Endodermal cell (in vitro differentiated cells): ENCODE measurements around the gene OBSL1. TPM values are rescaled to one million over a fixed set of nuclear protein-coding genes. Genes with fewer than 3 reads are reported as not detected.

Experiments used
- DNase-seq: peaks from one replicate; pipeline ENCODE4 v3.0.0-alpha.2; 2017
- H3K27ac ChIP-seq: 2 replicates; pipeline ENCODE4 v1.5.1; 2013; ENCODE audit warnings: mild to moderate bottlenecking, low read depth, low read length, moderate library complexity
- H3K27me3 ChIP-seq: 2 replicates; pipeline ENCODE4 v1.6.1; 2013; ENCODE audit warnings: mild to moderate bottlenecking, low read length, moderate library complexity; ENCODE audit not compliant: insufficient read depth, control insufficient read depth, poor library complexity, severe bottlenecking
- H3K36me3 ChIP-seq: 2 replicates; pipeline ENCODE4 v1.7.0; 2013; ENCODE audit warnings: mild to moderate bottlenecking, low read length, moderate library complexity; ENCODE audit not compliant: control insufficient read depth, insufficient read depth
- H3K4me1 ChIP-seq: one replicate; pipeline ENCODE4 v1.7.0; 2013; ENCODE audit warnings: low read length; ENCODE audit not compliant: control insufficient read depth, insufficient read depth
- H3K4me3 ChIP-seq: 2 replicates; pipeline ENCODE4 v1.5.1; 2013; ENCODE audit warnings: mild to moderate bottlenecking, low read length, moderate library complexity
- H3K9ac ChIP-seq: 2 replicates; pipeline ENCODE4 v1.6.1; 2013; ENCODE audit warnings: mild to moderate bottlenecking, low read length, moderate library complexity; ENCODE audit not compliant: poor library complexity, severe bottlenecking; ENCODE audit errors: extremely low read depth
- H3K9me3 ChIP-seq: 2 replicates; pipeline ENCODE4 v1.6.1; 2013; ENCODE audit warnings: mild to moderate bottlenecking, low read length, moderate library complexity; ENCODE audit not compliant: control insufficient read depth
- H3K27ac Mint-ChIP-seq: 2 replicates; pipeline ENCODE4 v1.8.0; 2020; ENCODE audit warnings: mixed read lengths
- H3K27me3 Mint-ChIP-seq: 2 replicates; pipeline ENCODE4 v1.8.0; 2021; ENCODE audit warnings: mild to moderate bottlenecking, mixed read lengths; ENCODE audit not compliant: insufficient read depth
- H3K36me3 Mint-ChIP-seq: 2 replicates; pipeline ENCODE4 v1.8.0; 2020; ENCODE audit warnings: low read depth, mixed read lengths
- H3K4me1 Mint-ChIP-seq: 2 replicates; pipeline ENCODE4 v1.8.0; 2020; ENCODE audit warnings: mixed read lengths
- H3K4me3 Mint-ChIP-seq: 2 replicates; pipeline ENCODE4 v1.8.0; 2020; ENCODE audit warnings: mild to moderate bottlenecking, moderate library complexity, mixed read lengths
- H3K9me3 Mint-ChIP-seq: 2 replicates; pipeline ENCODE4 v1.8.0; 2020; ENCODE audit warnings: mild to moderate bottlenecking, mixed read lengths
- WGBS, 2 experiments: methylation state at CpG; one replicate each; pipeline versions ENCODE4 v1.1.5 to v1.1.7; 2013; ENCODE audit warnings: missing lambda C conversion rate in 2 of 2, mixed read lengths in 1 of 2; ENCODE audit not compliant: insufficient coverage in 1 of 2, insufficient read length in 1 of 2; 5-methylcytosine and 5-hydroxymethylcytosine counted together
- total RNA-seq, 2 donors: library from RNA; stranded (reverse); fragmentation: NEBNext Ultra II Directional in 1 of 2; extraction: Animal tissue kit (Norgen Biotek cat#: 25700) in 1 of 2; gene quantifications; 2 replicates in 1 of 2; 3 replicates in 1 of 2; pipeline ENCODE4 v1.2.1, GENCODE V29; 2021
- TF ChIP-seq, protein P1 (sequence below): fragments of 200-600 bp; sonication (generic); conservative IDR thresholded peaks from 2 replicates; pipeline ENCODE4 v1.5.0; 2021; ENCODE audit warnings: antibody characterized with exemption, mild to moderate bottlenecking

OBSL1 gene
- total RNA-seq, 2 donors from 2014 or later: 156 to 162 TPM

DNA sequence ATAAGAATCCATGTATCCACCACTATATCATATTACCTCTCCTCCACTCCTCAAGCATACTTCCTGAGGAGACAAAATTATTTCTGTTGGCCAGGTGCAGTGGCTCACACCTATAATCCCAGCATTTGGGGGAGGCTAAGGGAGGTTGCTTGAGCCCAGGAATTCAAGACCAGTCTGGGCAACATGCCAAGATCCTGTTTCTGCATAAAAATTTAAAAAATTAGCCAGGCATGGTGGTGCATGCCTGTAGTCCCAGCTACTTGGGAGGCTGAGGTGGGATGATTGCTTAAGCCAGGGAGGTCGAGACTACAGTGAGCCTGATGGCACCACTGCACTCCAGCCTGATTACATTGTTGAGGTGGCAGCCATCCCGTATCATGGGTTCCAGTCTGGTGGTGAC is 10.0 kb upstream of the OBSL1 start:
- H3K9ac ChIP-seq: no peak overlapping the region
- Mint-ChIP-seq H3K27me3 (peaks cover 17% of the 10 kb centered on the region), H3K36me3 (no peaks in the 10 kb centered on the region), H3K4me3 (no peak overlapping the region), H3K9me3 (no peaks in the 10 kb centered on the region), H3K27ac (no peak overlapping the region), H3K4me1 (peaks cover 10% of the 10 kb centered on the region)
- H3K27me3 ChIP-seq: peaks cover 4% of the 10 kb centered on the region
- no peak overlapping the region for H3K27ac ChIP-seq
- 83 to 93% methylated on average over 2 of the region's 2 CpGs for WGBS, 2 experiments
- H3K36me3 ChIP-seq: no peaks in the 10 kb centered on the region
- no peak overlapping the region for H3K4me3 ChIP-seq
- no peaks in the 10 kb centered on the region for H3K4me1 ChIP-seq
- TF ChIP-seq, protein P1, sequence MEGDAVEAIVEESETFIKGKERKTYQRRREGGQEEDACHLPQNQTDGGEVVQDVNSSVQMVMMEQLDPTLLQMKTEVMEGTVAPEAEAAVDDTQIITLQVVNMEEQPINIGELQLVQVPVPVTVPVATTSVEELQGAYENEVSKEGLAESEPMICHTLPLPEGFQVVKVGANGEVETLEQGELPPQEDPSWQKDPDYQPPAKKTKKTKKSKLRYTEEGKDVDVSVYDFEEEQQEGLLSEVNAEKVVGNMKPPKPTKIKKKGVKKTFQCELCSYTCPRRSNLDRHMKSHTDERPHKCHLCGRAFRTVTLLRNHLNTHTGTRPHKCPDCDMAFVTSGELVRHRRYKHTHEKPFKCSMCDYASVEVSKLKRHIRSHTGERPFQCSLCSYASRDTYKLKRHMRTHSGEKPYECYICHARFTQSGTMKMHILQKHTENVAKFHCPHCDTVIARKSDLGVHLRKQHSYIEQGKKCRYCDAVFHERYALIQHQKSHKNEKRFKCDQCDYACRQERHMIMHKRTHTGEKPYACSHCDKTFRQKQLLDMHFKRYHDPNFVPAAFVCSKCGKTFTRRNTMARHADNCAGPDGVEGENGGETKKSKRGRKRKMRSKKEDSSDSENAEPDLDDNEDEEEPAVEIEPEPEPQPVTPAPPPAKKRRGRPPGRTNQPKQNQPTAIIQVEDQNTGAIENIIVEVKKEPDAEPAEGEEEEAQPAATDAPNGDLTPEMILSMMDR: no peak
- no peak for DNase-seq
- H3K9me3 ChIP-seq: no peaks in the 10 kb centered on the region

DNA sequence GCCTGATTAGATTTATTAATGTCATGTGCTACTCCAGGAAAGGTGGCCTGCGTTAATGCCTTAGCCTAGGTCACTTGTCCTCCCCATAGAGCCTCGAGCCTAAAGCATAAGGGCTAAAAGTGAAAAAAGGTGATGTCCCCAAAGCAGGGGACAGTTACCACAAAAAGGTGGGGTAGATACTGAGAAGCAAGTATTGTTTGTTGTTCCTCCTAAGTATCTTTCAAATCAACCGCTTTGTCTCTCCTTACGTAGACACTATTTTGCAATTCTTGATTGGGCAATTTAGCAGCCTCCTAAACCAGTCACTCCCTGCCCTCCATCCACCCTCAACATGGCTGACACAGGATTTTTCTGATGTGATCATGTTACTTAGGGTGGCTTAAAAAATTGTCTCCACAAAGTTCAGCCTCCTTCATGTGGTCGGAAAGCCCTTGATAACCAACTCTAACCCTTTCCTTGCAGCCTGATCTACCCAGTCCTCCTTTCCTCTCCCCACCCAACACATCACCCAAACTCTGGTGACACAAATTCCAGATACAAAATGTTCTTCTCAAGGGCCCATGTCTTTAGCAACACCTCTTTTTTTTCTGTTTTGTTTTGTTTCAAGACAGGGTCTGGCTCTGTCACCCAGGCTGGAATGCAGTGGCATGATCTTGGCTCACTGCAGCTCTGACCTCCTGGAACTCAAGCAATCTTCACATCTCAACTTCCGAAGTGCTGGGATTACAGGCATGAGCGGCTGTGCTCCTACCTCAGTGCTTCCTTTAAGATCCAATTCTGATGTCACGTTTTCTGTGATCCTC is 7.7 kb upstream of the OBSL1 start:
- H3K4me3 Mint-ChIP-seq: no peak overlapping the region
- H3K27me3 Mint-ChIP-seq: peaks cover 11% of the 10 kb centered on the region

DNA sequence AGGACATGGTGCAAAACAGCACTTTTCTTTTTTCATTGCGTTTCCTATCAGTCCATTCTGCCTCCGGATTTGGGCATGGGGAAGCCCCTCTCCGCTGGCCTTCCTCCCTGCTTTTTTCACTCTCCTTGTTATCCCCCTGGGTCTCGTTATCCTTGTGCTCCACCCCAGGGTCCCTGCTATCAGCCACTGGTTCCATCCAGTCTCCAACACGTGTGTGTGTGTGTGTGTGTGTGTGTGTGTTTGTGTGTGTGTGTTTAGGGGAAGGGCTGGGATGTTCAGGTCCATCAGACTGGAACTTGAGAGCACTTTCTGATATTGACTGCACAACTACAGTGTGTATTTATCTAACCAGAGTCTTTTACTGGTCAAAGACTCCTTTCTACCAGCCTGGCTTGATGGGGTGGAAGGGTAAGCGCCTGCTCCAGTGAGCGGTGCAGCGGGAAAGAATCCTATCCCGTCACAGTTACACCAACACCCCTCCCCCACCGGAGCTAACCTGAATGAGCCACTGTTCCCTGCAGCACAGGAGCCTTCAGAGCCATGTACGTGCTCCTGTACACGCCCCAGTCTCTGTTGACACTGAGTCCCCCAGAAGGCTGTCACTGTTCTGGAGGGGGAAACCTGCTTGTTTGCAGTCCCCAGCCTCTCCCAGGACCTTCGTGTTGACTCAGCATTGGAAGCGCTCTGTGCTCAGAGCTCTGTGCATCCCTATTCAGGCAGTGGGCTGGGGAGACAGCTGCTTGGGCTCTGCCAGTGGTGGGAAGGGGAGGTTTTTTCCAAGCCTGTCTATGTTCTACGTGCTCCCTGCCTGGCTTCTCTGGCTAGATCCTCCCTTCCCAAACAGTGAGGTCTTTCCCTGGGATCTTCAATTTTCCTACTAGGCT is 5.4 kb upstream of the OBSL1 start:
- Mint-ChIP-seq H3K36me3 (no peaks in the 10 kb centered on the region), H3K9me3 (no peaks in the 10 kb centered on the region), H3K27ac (no peak overlapping the region), H3K4me3 (peak overlapping the region; percentile 41), H3K4me1 (peaks cover 21% of the 10 kb centered on the region), H3K27me3 (peaks cover 11% of the 10 kb centered on the region)
- TF ChIP-seq, protein P1: no peak
- no peaks in the 10 kb centered on the region for H3K4me1 ChIP-seq
- 39 to 48% methylated on average over 8 to 15 of the region's 15 CpGs for WGBS, 2 experiments
- no peaks in the 10 kb centered on the region for H3K9me3 ChIP-seq
- no peaks in the 10 kb centered on the region for H3K27me3 ChIP-seq
- peak overlapping the region; percentile 7 for H3K27ac ChIP-seq
- peak; percentile 87 for DNase-seq
- no peaks in the 10 kb centered on the region for H3K36me3 ChIP-seq
- H3K9ac ChIP-seq: no peak overlapping the region
- H3K4me3 ChIP-seq: no peak overlapping the region

More for the DNA sequence above, 7.7 kb upstream of the OBSL1 start:
- Histone ChIP-seq H3K36me3 (no peaks in the 10 kb centered on the region), H3K27me3 (no peaks in the 10 kb centered on the region), H3K4me1 (no peaks in the 10 kb centered on the region), H3K27ac (no peak overlapping the region), H3K9ac (no peak overlapping the region), H3K4me3 (no peak overlapping the region), H3K9me3 (no peaks in the 10 kb centered on the region)
- no peaks in the 10 kb centered on the region for H3K36me3 Mint-ChIP-seq
- H3K27ac Mint-ChIP-seq: no peak overlapping the region
- 89 to 91% methylated on average over 7 to 8 of the region's 8 CpGs for WGBS, 2 experiments
- DNase-seq: no peak
- no peaks in the 10 kb centered on the region for H3K9me3 Mint-ChIP-seq
- peaks cover 15% of the 10 kb centered on the region for H3K4me1 Mint-ChIP-seq
- TF ChIP-seq, protein P1: no peak
